GM12878 (cell line): ENCODE data around the gene METTL8. TPM values are rescaled to one million over a fixed set of nuclear protein-coding genes. Genes with fewer than 3 reads are reported as not detected.

Experiments used
- ATAC-seq: fragments of 200-7000 bp; cut with Tn5 transposase; 3 replicates; pipeline ENCODE4 v1.9.1; 2020; ENCODE audit warnings: mild to moderate bottlenecking, moderate library complexity
- BruUV-seq: library from RNA; stranded (reverse); fragments of 400-500 nt; replicated peaks from 2 replicates; lab custom pipeline; 2021; lab: Mats Ljungman, UMichigan
- CTCF ChIA-PET: fragments of 300-600 bp; sonication (Branson Sonifier 250); formaldehyde crosslinking; extraction: SDS; loops from one replicate; lab custom pipeline; 2021; ENCODE audit warnings: inconsistent platforms; lab: Yijun Ruan, JAX
- POLR2A ChIA-PET: fragments of 350-600 bp; formaldehyde crosslinking; extraction: SDS; loops from one replicate; lab custom pipeline; 2021; ENCODE audit warnings: inconsistent platforms; lab: Charles Lee
- RAD21 ChIA-PET: fragments of 300-600 bp; sonication (Branson Sonifier 250); formaldehyde crosslinking; loops from one replicate; lab custom pipeline; 2023; ENCODE audit warnings: antibody characterized with exemption; ENCODE audit not compliant: unreplicated experiment; lab: Charles Lee
- SMC1A ChIA-PET: fragments of 300-600 bp; sonication (Branson Sonifier 250); formaldehyde crosslinking; loops from one replicate; lab custom pipeline; 2023; ENCODE audit not compliant: unreplicated experiment, uncharacterized antibody; lab: Charles Lee
- DNase-seq: peaks from one replicate; pipeline ENCODE4 v3.0.0-alpha.2; 2011; ENCODE audit warnings: low read depth, low spot score
- FAIRE-seq: peaks from 3 replicates; lab custom pipeline; 2011; peaks lifted over from hg19 to GRCh38; lab: Jason Lieb, UNC
- H2AFZ ChIP-seq: 2 replicates; pipeline ENCODE4 v1.6.0; 2011; ENCODE audit warnings: low read depth, low read length, control low read depth; ENCODE audit not compliant: control insufficient read depth
- H3K27ac ChIP-seq: 2 replicates; pipeline ENCODE4 v1.5.1; 2011; ENCODE audit warnings: control low read depth; ENCODE audit not compliant: control insufficient read depth, insufficient read depth
- H3K27me3 ChIP-seq, 2 experiments: replicated peaks in 1 of 2; 2 replicates each; pipeline versions ENCODE4 v1.6.0 to v1.6.1; 2011; ENCODE audit warnings: low read length in 1 of 2; ENCODE audit not compliant: control insufficient read depth in 2 of 2, insufficient read depth in 2 of 2
- H3K36me3 ChIP-seq, 2 experiments: 2 replicates each; pipeline ENCODE4 v1.5.1; 2011; ENCODE audit warnings: low read length in 1 of 2; ENCODE audit not compliant: control insufficient read depth in 2 of 2, insufficient read depth in 2 of 2
- H3K4me1 ChIP-seq: 2 replicates; pipeline ENCODE4 v1.6.1; 2011; ENCODE audit warnings: mild to moderate bottlenecking, low read length, moderate library complexity, mixed read lengths; ENCODE audit not compliant: control insufficient read depth, insufficient read depth
- H3K4me2 ChIP-seq: 2 replicates; pipeline ENCODE4 v1.6.0; 2011; ENCODE audit warnings: control low read depth; ENCODE audit not compliant: control insufficient read depth, insufficient read depth
- H3K4me3 ChIP-seq: fragments of 200-600 bp; sonication (generic); 2 replicates; pipeline ENCODE4 v1.5.1; 2016
- H3K79me2 ChIP-seq: 2 replicates; pipeline ENCODE4 v1.6.0; 2011; ENCODE audit warnings: low read length; ENCODE audit not compliant: control insufficient read depth, insufficient read depth
- H3K9ac ChIP-seq: 2 replicates; pipeline ENCODE4 v1.8.0; 2011; ENCODE audit warnings: low read length, control low read depth, mixed read lengths; ENCODE audit not compliant: control insufficient read depth, insufficient read depth
- H3K9me3 ChIP-seq: replicated peaks from 3 replicates; pipeline ENCODE4 v1.5.1; 2011; ENCODE audit warnings: mild to moderate bottlenecking, low read length; ENCODE audit not compliant: control insufficient read depth, insufficient read depth
- H4K20me1 ChIP-seq: 2 replicates; pipeline ENCODE4 v1.6.0; 2011; ENCODE audit not compliant: control insufficient read depth, insufficient read depth
- ATF7 ChIP-seq: fragments of 450-650 bp; IDR thresholded peaks from 2 replicates; pipeline ENCODE4 v1.6.1; 2016; ENCODE audit warnings: low read depth, mild to moderate bottlenecking
- CBFB ChIP-seq: IDR thresholded peaks from 2 replicates; pipeline ENCODE4 v1.6.1; 2016; ENCODE audit warnings: antibody characterized with exemption, low read depth
- CHD4 ChIP-seq: fragments of 200-600 bp; sonication (generic); IDR thresholded peaks from 2 replicates; pipeline ENCODE4 v1.6.1; 2016; ENCODE audit warnings: mild to moderate bottlenecking
- CREB1 ChIP-seq: IDR thresholded peaks from 2 replicates; pipeline ENCODE4 v1.6.1; 2012; ENCODE audit warnings: low read depth, mild to moderate bottlenecking, inconsistent platforms
- EZH2 ChIP-seq: IDR thresholded peaks from 2 replicates; pipeline ENCODE4 v1.6.1; 2012; ENCODE audit warnings: low read depth, mild to moderate bottlenecking, control low read depth, inconsistent platforms, low read length, borderline replicate concordance; ENCODE audit not compliant: control insufficient read depth
- FOXK2 ChIP-seq: fragments of 450-650 bp; IDR thresholded peaks from 2 replicates; pipeline ENCODE4 v1.6.1; 2017; ENCODE audit warnings: mild to moderate bottlenecking, moderate library complexity
- IKZF1 ChIP-seq: fragments of 450-650 bp; conservative IDR thresholded peaks from 2 replicates; pipeline ENCODE4 v1.6.1; 2017; ENCODE audit warnings: antibody characterized with exemption, mild to moderate bottlenecking
- JUND ChIP-seq: IDR thresholded peaks from 2 replicates; pipeline ENCODE4 v1.6.1; 2012; ENCODE audit warnings: low read depth, mild to moderate bottlenecking, low read length, improper control_type of control experiment, moderate library complexity
- MXI1 ChIP-seq: fragments of 150-350 bp; IDR thresholded peaks from 2 replicates; pipeline ENCODE4 v1.6.1; 2011; ENCODE audit warnings: low read depth, mild to moderate bottlenecking, inconsistent platforms, low read length, improper control_type of control experiment
- PAX8 ChIP-seq: fragments of 450-650 bp; IDR thresholded peaks from 2 replicates; pipeline ENCODE4 v1.6.1; 2017; ENCODE audit warnings: mild to moderate bottlenecking, moderate library complexity
- PKNOX1 ChIP-seq: fragments of 450-650 bp; IDR thresholded peaks from 2 replicates; pipeline ENCODE4 v1.6.1; 2016; ENCODE audit warnings: mild to moderate bottlenecking
- POU2F2 ChIP-seq: IDR thresholded peaks from 3 replicates; pipeline ENCODE4 v1.6.1; 2011; ENCODE audit warnings: low read depth, mild to moderate bottlenecking, low read length, borderline replicate concordance
- RAD21 ChIP-seq: IDR thresholded peaks from 2 replicates; pipeline ENCODE4 v1.6.1; 2011; ENCODE audit warnings: mild to moderate bottlenecking, low read depth, low read length, moderate library complexity; ENCODE audit not compliant: insufficient read depth
- RUNX3 ChIP-seq: IDR thresholded peaks from 2 replicates; pipeline ENCODE4 v1.6.1; 2012; ENCODE audit warnings: low read length, inconsistent platforms
- YY1 ChIP-seq: IDR thresholded peaks from 2 replicates; pipeline ENCODE4 v1.6.1; 2011; ENCODE audit warnings: low read depth, mild to moderate bottlenecking, low read length
- ZBTB4 ChIP-seq: fragments of 450-650 bp; formaldehyde crosslinking; IDR thresholded peaks from 2 replicates; pipeline ENCODE4 v1.4.0; 2022; ENCODE audit warnings: mild to moderate bottlenecking, moderate library complexity
- ZNF24 ChIP-seq: fragments of 450-650 bp; IDR thresholded peaks from 2 replicates; pipeline ENCODE4 v1.6.1; 2017; ENCODE audit warnings: antibody characterized with exemption, mild to moderate bottlenecking
- ZNF384 ChIP-seq: IDR thresholded peaks from 2 replicates; pipeline ENCODE4 v1.6.1; 2012; ENCODE audit warnings: low read depth, mild to moderate bottlenecking, low read length, improper control_type of control experiment, borderline replicate concordance
- WGBS: methylation state at CpG from one replicate; pipeline ENCODE4 v1.1.6; 2016; ENCODE audit warnings: low lambda C conversion rate; ENCODE audit not compliant: insufficient replicate concordance, insufficient coverage; ENCODE audit errors: missing lambda C conversion rate; 5-methylcytosine and 5-hydroxymethylcytosine counted together
- in situ Hi-C: fragments of 300-500 bp; cut with MboI; formaldehyde crosslinking; loops from 9 replicates; pipeline ENCODE4 v1.14.3; 2018; ENCODE audit warnings: mixed read lengths
- intact Hi-C: fragments of 100-400 bp; cut with micrococcal nuclease; formaldehyde crosslinking; loops from one replicate; pipeline ENCODE4 v1.14.2; 2022; ENCODE audit not compliant: unreplicated experiment
- polyA plus RNA-seq, 11 experiments: library from polyadenylated mRNA; depleted of rRNA in 4 of 11; unstranded in 6 of 11; stranded (reverse) in 5 of 11; fragments of >200 nt; fragmentation: Nextera tagmentation in 4 of 11; fragmentation: Illumina TruSeq in 1 of 11; extraction: Ambion mirVana in 4 of 11; extraction: Trizol in 1 of 11; gene quantifications; 1 replicate in 1 of 11; 2 replicates in 10 of 11; pipeline versions ENCODE4 v1.2.1 to v1.2.3, GENCODE V29; 2011 to 2016; ENCODE audit warnings: inconsistent platforms in 2 of 11, missing spikeins in 2 of 11, low read depth in 1 of 11
- total RNA-seq, 4 experiments: library from RNA; depleted of rRNA in 3 of 4; stranded (reverse); fragments of >200 nt in 3 of 4; fragmentation: Illumina TruSeq in 1 of 4; extraction: Trizol in 1 of 4; gene quantifications; 2 replicates each; pipeline versions ENCODE4 v1.2.1 to v1.2.3, GENCODE V29; 2013 to 2021

METTL8 gene
- total and polyA plus RNA-seq, 10 of the 15 experiments (the other 5 are each of a cell fraction or from before 2014, with no cell fraction given) = 30.8 to 96.3 (median 51.5) TPM

GRCh38 chr2:171407030-171407675, 26.6 kb downstream of the METTL8 start:
- peaks cover 0 to 3% of the 10 kb centered on the region in 2 experiments; a peak in 3 of 4 replicates for H3K36me3 ChIP-seq
- H2AFZ ChIP-seq = peak overlapping the region; percentile 67
- H3K27me3 ChIP-seq = no peaks in the 10 kb centered on the region
- FAIRE-seq = peak; percentile 65
- H4K20me1 ChIP-seq = no peaks in the 10 kb centered on the region
- in situ Hi-C loops = no loop called here
- peak overlapping the region; percentile 93 for H3K27ac ChIP-seq
- H3K4me1 ChIP-seq = peaks cover 64% of the 10 kb centered on the region
- ChIA-PET POLR2A (interaction anchor here (0.6 to 7.0 kb wide), 11 partner anchors 9 to 409 kb away, joined by 3 to 168 read pairs (median 4); no protein-coding TSS in a partner anchor), CTCF (interaction anchor here (0.5 to 6.3 kb wide), 13 partner anchors 8 to 320 kb away, joined by 3 to 29 read pairs (median 5); no protein-coding TSS in a partner anchor), SMC1A (interaction anchor here (1.0 to 8.3 kb wide), 13 partner anchors 8 to 320 kb away, joined by 3 to 273 read pairs (median 10); no protein-coding TSS in a partner anchor), RAD21 (interaction anchor here (0.7 to 7.0 kb wide), 10 partner anchors 8 to 83 kb away, joined by 3 to 208 read pairs (median 11); no protein-coding TSS in a partner anchor)
- intact Hi-C loops = loop anchor here (2.0 kb wide), 2 partner anchors 16 to 88 kb away; no protein-coding TSS in a partner anchor
- 45% methylated on average over 4 of the region's 4 CpGs for WGBS
- H3K9me3 ChIP-seq = peaks cover 15% of the 10 kb centered on the region
- BruUV-seq = no TSS peak
- peak overlapping the region; percentile 57 for H3K9ac ChIP-seq
- ATAC-seq = peak; percentile 75
- peaks cover 81% of the 10 kb centered on the region for H3K79me2 ChIP-seq
- peak; percentile 71 for DNase-seq
- H3K4me2 ChIP-seq = peak overlapping the region; percentile 86
- H3K4me3 ChIP-seq = 0 out of 2 replicates have a peak overlapping the region, but pooled peaks have one; percentile 14
- TF ChIP-seq JUND (no peak), PKNOX1 (0 out of 2 replicates have a peak, but pooled peaks have one; percentile 22), EZH2 (no peak; the same call in 1 of the 2 replicates), FOXK2 (no peak), ZNF24 (0 out of 2 replicates have a peak, but pooled peaks have one; percentile 42), RUNX3 (peak; percentile 99), PAX8 (no peak), POU2F2 (peak; percentile 72; the same call in 1 of the 3 replicates), MXI1 (peak; percentile 62), CBFB (peak; percentile 94), CHD4 (no peak), YY1 (peak; percentile 90), IKZF1 (no peak; the same call in 1 of the 2 replicates), ZBTB4 (CRISPR knock-in tag) (0 out of 2 replicates have a peak, but pooled peaks have one; percentile 40), ATF7 (peak; percentile 51; the same call in 1 of the 2 replicates), RAD21 (0 out of 2 replicates have a peak, but pooled peaks have one; percentile 14), CREB1 (no peak), ZNF384 (peak; percentile 91)
